Islet precursor cell (in vitro differentiated cells): ENCODE data around the gene IGFBP6.

ENCODE experiments used
- DNase-seq: peaks from one replicate; pipeline ENCODE4 v3.0.0-alpha.2; 2018

IGFBP6 gene

GRCh38 chr12:53122961-53123468 is 25.5 kb downstream of the IGFBP6 start:
- peak; percentile 55 for DNase-seq

GRCh38 chr12:53123578-53124351 is 26.3 kb downstream of the IGFBP6 start:
- peak; percentile 54 for DNase-seq

GRCh38 chr12:53124352-53124723 is 26.9 kb downstream of the IGFBP6 start:
- no peak for DNase-seq

- no peak for DNase-seq
These were observed 29.7 kb downstream of the IGFBP6 start for GRCh38 chr12:53127169-53127568.

GRCh38 chr12:53128780-53129569 is 31.5 kb downstream of the IGFBP6 start:
- DNase-seq, result no peak

GRCh38 chr12:53131844-53132243 is 34.4 kb downstream of the IGFBP6 start:
- DNase-seq, result no peak

GRCh38 chr12:53133722-53134121 is 36.3 kb downstream of the IGFBP6 start:
- no peak for DNase-seq

- no peak for DNase-seq
These were observed 45.9 kb downstream of the IGFBP6 start for GRCh38 chr12:53143355-53143754.

GRCh38 chr12:53145383-53146260 is 48.2 kb downstream of the IGFBP6 start:
- DNase-seq, result no peak

GRCh38 chr12:53147181-53147580 is 49.7 kb downstream of the IGFBP6 start:
- no peak for DNase-seq

GRCh38 chr12:53147653-53148052 is 50.2 kb downstream of the IGFBP6 start:
- DNase-seq, result no peak

GRCh38 chr12:53151039-53151438 is 53.6 kb downstream of the IGFBP6 start:
- no peak for DNase-seq
